ENCODE results near the gene ZNF667. TPM values are rescaled to one million over a fixed set of nuclear protein-coding genes. Genes with fewer than 3 reads are reported as not detected.
A peak's percentile ranks its signal among the peaks of the same experiment; 100 is the strongest.

The ZNF667 gene
- polyA plus RNA-seq, 2 of the 4 experiments (the other 2 are of a cell fraction), result not detected

DNA sequence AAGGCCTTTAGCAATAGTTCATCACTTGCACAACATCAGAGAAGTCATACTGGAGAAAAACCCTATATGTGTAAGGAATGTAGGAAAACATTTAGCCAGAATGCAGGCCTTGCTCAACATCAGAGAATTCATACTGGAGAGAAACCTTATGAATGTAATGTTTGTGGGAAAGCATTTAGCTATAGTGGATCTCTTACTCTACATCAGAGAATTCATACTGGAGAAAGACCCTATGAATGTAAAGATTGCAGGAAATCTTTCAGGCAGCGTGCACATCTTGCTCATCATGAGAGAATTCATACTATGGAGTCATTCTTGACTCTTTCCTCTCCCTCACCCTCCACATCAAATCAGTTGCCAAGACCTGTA, 53.2 kb downstream of the ZNF667 start (continued):
- TF ChIP-seq ZNF302 (CRISPR knock-in tag; IDR thresholded peaks at IDR 0.05) (no peak), HOXB13 (CRISPR knock-in tag; IDR thresholded peaks at IDR 0.05; ENCODE audit: low read depth) (no peak), KDM1A (IDR thresholded peaks at IDR 0.05; ENCODE audit: low read depth) (0 out of 2 replicates have a peak, but pooled peaks have one; percentile 9), EHF (CRISPR knock-in tag; IDR thresholded peaks at IDR 0.05) (no peak), TP53 (CRISPR knock-in tag; IDR thresholded peaks at IDR 0.05) (no peak), RARB (CRISPR knock-in tag; IDR thresholded peaks at IDR 0.05) (no peak), SREBF2 (IDR thresholded peaks at IDR 0.05) (no peak)
- TF ChIP-seq, protein P1, sequence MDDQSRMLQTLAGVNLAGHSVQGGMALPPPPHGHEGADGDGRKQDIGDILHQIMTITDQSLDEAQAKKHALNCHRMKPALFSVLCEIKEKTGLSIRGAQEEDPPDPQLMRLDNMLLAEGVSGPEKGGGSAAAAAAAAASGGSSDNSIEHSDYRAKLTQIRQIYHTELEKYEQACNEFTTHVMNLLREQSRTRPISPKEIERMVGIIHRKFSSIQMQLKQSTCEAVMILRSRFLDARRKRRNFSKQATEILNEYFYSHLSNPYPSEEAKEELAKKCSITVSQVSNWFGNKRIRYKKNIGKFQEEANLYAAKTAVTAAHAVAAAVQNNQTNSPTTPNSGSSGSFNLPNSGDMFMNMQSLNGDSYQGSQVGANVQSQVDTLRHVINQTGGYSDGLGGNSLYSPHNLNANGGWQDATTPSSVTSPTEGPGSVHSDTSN (IDR thresholded peaks at IDR 0.05), result no peak

DNA sequence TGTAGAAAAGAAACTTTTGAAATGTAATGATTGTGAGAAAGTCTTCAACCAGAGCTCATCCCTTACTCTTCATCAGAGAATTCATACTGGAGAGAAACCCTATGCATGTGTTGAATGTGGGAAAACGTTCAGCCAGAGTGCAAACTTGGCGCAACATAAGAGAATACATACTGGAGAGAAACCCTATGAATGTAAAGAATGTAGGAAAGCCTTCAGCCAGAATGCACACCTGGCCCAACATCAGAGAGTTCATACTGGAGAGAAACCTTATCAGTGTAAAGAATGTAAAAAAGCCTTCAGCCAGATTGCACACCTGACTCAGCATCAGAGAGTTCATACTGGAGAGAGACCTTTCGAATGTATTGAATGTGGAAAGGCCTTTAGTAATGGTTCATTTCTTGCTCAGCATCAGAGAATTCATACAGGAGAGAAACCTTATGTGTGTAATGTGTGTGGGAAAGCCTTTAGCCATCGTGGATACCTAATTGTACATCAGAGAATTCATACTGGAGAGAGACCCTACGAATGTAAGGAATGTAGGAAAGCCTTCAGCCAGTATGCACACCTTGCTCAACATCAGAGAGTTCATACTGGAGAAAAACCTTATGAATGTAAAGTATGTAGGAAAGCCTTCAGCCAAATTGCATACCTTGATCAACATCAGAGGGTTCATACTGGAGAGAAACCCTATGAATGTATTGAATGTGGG, 53.7 kb downstream of the ZNF667 start:
- no peak for ATAC-seq
- WGBS (ENCODE audit: missing lambda C conversion rate), result 48% methylated on average over 5 of the region's 5 CpGs
- Histone ChIP-seq H3K4me1 (no peaks in the 10 kb centered on the region), H3K4me3 (no peak overlapping the region), H3K9me3 (peaks cover 99% of the 10 kb centered on the region), H3K4me2 (no peak overlapping the region), H3K27ac (no peak overlapping the region)
- CTCF ChIA-PET, result interaction anchor here (0.6 to 1.8 kb wide), 2 partner anchors 9 to 463 kb away, joined by 3 read pairs; no protein-coding TSS in a partner anchor
- DNase-seq (ENCODE audit: low read depth in 1 of 2, low spot score in 1 of 2), result peak in 1 of 2 experiments; percentile 18
- peak; percentile 73 for FAIRE-seq
- TF ChIP-seq, protein P2, sequence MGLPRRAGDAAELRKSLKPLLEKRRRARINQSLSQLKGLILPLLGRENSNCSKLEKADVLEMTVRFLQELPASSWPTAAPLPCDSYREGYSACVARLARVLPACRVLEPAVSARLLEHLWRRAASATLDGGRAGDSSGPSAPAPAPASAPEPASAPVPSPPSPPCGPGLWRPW (IDR thresholded peaks at IDR 0.05), result 0 out of 2 replicates have a peak, but pooled peaks have one; percentile 5
- TF ChIP-seq RCOR1 (IDR thresholded peaks at IDR 0.05; ENCODE audit: low read depth, low read length), result no peak
- POLR2A ChIA-PET, result no interaction called here

DNA sequence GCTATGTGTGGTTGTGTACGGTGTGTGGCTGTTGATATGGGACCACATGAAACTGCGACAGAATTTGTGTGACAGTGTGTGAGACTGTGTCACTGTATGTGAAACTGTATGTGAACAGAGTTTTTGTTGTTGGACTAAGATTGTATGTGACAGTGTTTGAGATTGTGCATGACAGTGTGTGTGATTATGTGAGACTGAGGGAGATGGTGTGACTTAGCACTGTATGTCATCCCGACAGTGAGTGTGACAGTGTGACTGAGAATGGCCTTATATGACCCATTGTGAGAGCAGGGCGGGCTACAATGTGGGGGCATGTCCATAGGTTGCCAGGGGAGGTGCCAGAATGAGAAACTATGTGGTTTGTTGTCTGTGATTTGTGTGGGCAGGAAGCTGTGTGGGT, 72.1 kb downstream of the ZNF667 start:
- WGBS (ENCODE audit: missing lambda C conversion rate), result 64% methylated on average over 4 of the region's 4 CpGs

DNA sequence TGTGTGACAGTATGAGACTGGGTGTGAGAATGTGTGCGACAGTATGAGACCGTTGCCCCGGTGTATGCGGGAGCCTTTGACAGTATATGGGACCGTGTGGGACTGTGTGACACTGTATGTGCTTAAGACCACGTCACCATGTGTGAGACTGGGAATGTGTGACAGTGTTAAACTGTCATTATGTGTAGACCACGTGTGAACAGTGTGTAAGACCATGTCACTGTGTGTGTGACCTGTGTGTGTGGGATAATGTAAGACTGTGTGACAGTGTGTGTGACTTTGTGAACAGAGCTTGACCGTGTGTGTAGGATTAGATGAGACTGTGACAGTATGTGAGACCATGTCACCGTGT, 72.5 kb downstream of the ZNF667 start:
- Histone ChIP-seq H3K27ac (peak overlapping the region; percentile 90 to 94; a peak in 5 of 6 replicates), H3K9me3 (peaks cover 89% of the 10 kb centered on the region), H3K4me1 (no peaks in the 10 kb centered on the region), H3K4me3 (peak overlapping the region; percentile 65), H3K4me2 (peak overlapping the region; percentile 70)
- DNase-seq (ENCODE audit: low read depth in 1 of 2, low spot score in 1 of 2) (no peak), ATAC-seq (peak in 1 of 2 experiments; percentile 19; a peak in 1 of 6 replicates), FAIRE-seq (no peak)
- ChIA-PET CTCF (interaction anchor here (1.5 kb wide), 1 partner anchor 11 kb away, joined by 6 read pairs; the partner anchor contains the start of gene ZNF582), POLR2A (no interaction called here)
- 78% methylated on average over 9 of the region's 9 CpGs for WGBS (ENCODE audit: missing lambda C conversion rate)
- no peak for TF ChIP-seq EP300 (IDR thresholded peaks at IDR 0.05)
- TF ChIP-seq, protein P3, sequence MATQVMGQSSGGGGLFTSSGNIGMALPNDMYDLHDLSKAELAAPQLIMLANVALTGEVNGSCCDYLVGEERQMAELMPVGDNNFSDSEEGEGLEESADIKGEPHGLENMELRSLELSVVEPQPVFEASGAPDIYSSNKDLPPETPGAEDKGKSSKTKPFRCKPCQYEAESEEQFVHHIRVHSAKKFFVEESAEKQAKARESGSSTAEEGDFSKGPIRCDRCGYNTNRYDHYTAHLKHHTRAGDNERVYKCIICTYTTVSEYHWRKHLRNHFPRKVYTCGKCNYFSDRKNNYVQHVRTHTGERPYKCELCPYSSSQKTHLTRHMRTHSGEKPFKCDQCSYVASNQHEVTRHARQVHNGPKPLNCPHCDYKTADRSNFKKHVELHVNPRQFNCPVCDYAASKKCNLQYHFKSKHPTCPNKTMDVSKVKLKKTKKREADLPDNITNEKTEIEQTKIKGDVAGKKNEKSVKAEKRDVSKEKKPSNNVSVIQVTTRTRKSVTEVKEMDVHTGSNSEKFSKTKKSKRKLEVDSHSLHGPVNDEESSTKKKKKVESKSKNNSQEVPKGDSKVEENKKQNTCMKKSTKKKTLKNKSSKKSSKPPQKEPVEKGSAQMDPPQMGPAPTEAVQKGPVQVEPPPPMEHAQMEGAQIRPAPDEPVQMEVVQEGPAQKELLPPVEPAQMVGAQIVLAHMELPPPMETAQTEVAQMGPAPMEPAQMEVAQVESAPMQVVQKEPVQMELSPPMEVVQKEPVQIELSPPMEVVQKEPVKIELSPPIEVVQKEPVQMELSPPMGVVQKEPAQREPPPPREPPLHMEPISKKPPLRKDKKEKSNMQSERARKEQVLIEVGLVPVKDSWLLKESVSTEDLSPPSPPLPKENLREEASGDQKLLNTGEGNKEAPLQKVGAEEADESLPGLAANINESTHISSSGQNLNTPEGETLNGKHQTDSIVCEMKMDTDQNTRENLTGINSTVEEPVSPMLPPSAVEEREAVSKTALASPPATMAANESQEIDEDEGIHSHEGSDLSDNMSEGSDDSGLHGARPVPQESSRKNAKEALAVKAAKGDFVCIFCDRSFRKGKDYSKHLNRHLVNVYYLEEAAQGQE (IDR thresholded peaks at IDR 0.05), result no peak
- no peak for TF ChIP-seq POLR2AphosphoS2 (conservative IDR thresholded peaks at IDR 0.05; ENCODE audit: low read length)
- TF ChIP-seq EHF (CRISPR knock-in tag; IDR thresholded peaks at IDR 0.05), result no peak
- TF ChIP-seq, protein P4, sequence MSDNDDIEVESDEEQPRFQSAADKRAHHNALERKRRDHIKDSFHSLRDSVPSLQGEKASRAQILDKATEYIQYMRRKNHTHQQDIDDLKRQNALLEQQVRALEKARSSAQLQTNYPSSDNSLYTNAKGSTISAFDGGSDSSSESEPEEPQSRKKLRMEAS (IDR thresholded peaks at IDR 0.05), result peak; percentile 40; the same call in 1 of the 2 replicates

More for the DNA sequence above, 72.1 kb downstream of the ZNF667 start:
- peak overlapping the region; percentile 65; the same call in 2 of the 3 replicates for H3K4me3 ChIP-seq
- H3K4me1 ChIP-seq, result no peaks in the 10 kb centered on the region
- peaks cover 89% of the 10 kb centered on the region for H3K9me3 ChIP-seq
- TF ChIP-seq POLR2AphosphoS2 (conservative IDR thresholded peaks at IDR 0.05; ENCODE audit: low read length) (no peak), MAFK (IDR thresholded peaks at IDR 0.05; ENCODE audit: partially characterized antibody) (no peak), NPAS2 (CRISPR knock-in tag; IDR thresholded peaks at IDR 0.05; ENCODE audit: borderline replicate concordance) (no peak), RAD21 (conservative IDR thresholded peaks at IDR 0.05 in 1 of 2, IDR thresholded peaks at IDR 0.05 in 1 of 2) (no peak), TP53 (CRISPR knock-in tag; IDR thresholded peaks at IDR 0.05) (no peak), MYC (IDR thresholded peaks at IDR 0.05; ENCODE audit: borderline replicate concordance, low read length) (no peak)
- TF ChIP-seq, protein P5, sequence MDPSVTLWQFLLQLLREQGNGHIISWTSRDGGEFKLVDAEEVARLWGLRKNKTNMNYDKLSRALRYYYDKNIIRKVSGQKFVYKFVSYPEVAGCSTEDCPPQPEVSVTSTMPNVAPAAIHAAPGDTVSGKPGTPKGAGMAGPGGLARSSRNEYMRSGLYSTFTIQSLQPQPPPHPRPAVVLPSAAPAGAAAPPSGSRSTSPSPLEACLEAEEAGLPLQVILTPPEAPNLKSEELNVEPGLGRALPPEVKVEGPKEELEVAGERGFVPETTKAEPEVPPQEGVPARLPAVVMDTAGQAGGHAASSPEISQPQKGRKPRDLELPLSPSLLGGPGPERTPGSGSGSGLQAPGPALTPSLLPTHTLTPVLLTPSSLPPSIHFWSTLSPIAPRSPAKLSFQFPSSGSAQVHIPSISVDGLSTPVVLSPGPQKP (IDR thresholded peaks at IDR 0.05; ENCODE audit: low read depth, low read length), result no peak
- POLR2A ChIA-PET, result no interaction called here
- ATAC-seq (no peak), DNase-seq (ENCODE audit: low read depth in 1 of 2, low spot score in 1 of 2) (no peak), FAIRE-seq (no peak)
- peak overlapping the region; percentile 70; the same call in 2 of the 3 replicates for H3K4me2 ChIP-seq
- CTCF ChIA-PET, result interaction anchor here (0.6 to 1.5 kb wide), 2 partner anchors 11 to 12 kb away, joined by 3 to 6 read pairs; partner anchors contain the start of gene ZNF582
- H3K27ac ChIP-seq, result no peak overlapping the region
